Adipose tissue (tissue), 3 donors: ENCODE data around the gene PPP2R2C. TPM values are rescaled to one million over a fixed set of nuclear protein-coding genes. Genes with fewer than 3 reads are reported as not detected.

ENCODE experiments used
- H3K27ac ChIP-seq: one replicate; pipeline ENCODE4 v1.5.1; 2013; ENCODE audit warnings: low read depth, low read length
- WGBS, 3 donors: extraction: QIAGEN DNeasy Blood & Tissue Kit; methylation state at CpG; one replicate each; pipeline ENCODE4 v1.1.7; 2013; 5-methylcytosine and 5-hydroxymethylcytosine counted together
- polyA plus RNA-seq, 3 donors: library from polyadenylated mRNA; stranded (reverse); fragments of 200-250 nt; gene quantifications; one replicate each; pipeline ENCODE4 v1.2.3, GENCODE V29; 2013
- donor health status: healthy with polysubstance abuse.
- donor health status: Bipolar disorder and iron deficiency.
- donor health status: healthy.

Gene PPP2R2C
- polyA plus RNA-seq, 3 donors, result 0.09 to 0.34 (median 0.32) TPM

GRCh38 chr4:6282314-6282771, 190.1 kb downstream of the PPP2R2C start:
- WGBS, 3 donors, result 49 to 68% (median 63%) methylated on average over 6 of the region's 6 CpGs

GRCh38 chr4:6281436-6282313, 190.7 kb downstream of the PPP2R2C start:
- 71 to 77% (median 74%) methylated on average over 20 of the region's 20 CpGs for WGBS, 3 donors
- no peak overlapping the region for H3K27ac ChIP-seq

More at GRCh38 chr4:6282314-6282771, 190.1 kb downstream of the PPP2R2C start:
- no peak overlapping the region for H3K27ac ChIP-seq

- no peak overlapping the region for H3K27ac ChIP-seq
- 86 to 89% (median 88%) methylated on average over 15 to 16 of the region's 16 CpGs for WGBS, 3 donors
Measured at GRCh38 chr4:6280365-6280996, 191.9 kb downstream of the PPP2R2C start.

- 82 to 88% (median 87%) methylated on average over 14 of the region's 14 CpGs for WGBS, 3 donors
- no peak overlapping the region for H3K27ac ChIP-seq
Measured at GRCh38 chr4:6279582-6280289, 192.7 kb downstream of the PPP2R2C start.

- 17 to 22% (median 17%) methylated on average over 10 of the region's 10 CpGs for WGBS, 3 donors
- no peak overlapping the region for H3K27ac ChIP-seq
Measured at GRCh38 chr4:6278801-6279197, 193.6 kb downstream of the PPP2R2C start.

GRCh38 chr4:6277935-6278800, 194.2 kb downstream of the PPP2R2C start:
- WGBS, 3 donors, result 56 to 83% (median 57%) methylated on average over 21 of the region's 21 CpGs
- no peak overlapping the region for H3K27ac ChIP-seq

- WGBS, 3 donors, result 74 to 78% (median 74%) methylated on average over 22 to 24 of the region's 24 CpGs
- no peak overlapping the region for H3K27ac ChIP-seq
Measured at GRCh38 chr4:6277139-6277802, 195.1 kb downstream of the PPP2R2C start.

- WGBS, 3 donors, result 72 to 78% (median 73%) methylated on average over 22 of the region's 22 CpGs
- no peak overlapping the region for H3K27ac ChIP-seq
Measured at GRCh38 chr4:6275898-6276806, 196.3 kb downstream of the PPP2R2C start.

GRCh38 chr4:6275351-6275750, 197.1 kb downstream of the PPP2R2C start:
- WGBS, 3 donors, result 82 to 86% (median 83%) methylated on average over 10 of the region's 10 CpGs
- no peak overlapping the region for H3K27ac ChIP-seq

GRCh38 chr4:6273661-6273990, 198.8 kb downstream of the PPP2R2C start:
- WGBS, 3 donors, result 58 to 70% (median 65%) methylated on average over 1 of the region's 1 CpG
- H3K27ac ChIP-seq, result no peak overlapping the region

- H3K27ac ChIP-seq, result no peak overlapping the region
- WGBS, 3 donors, result 54 to 64% (median 58%) methylated on average over 15 of the region's 15 CpGs
Measured at GRCh38 chr4:6272863-6273660, 199.4 kb downstream of the PPP2R2C start.

GRCh38 chr4:6271701-6272465, 200.5 kb downstream of the PPP2R2C start:
- no peak overlapping the region for H3K27ac ChIP-seq
- 37 to 59% (median 54%) methylated on average over 15 of the region's 15 CpGs for WGBS, 3 donors

- WGBS, 3 donors, result 57 to 81% (median 64%) methylated on average over 8 to 9 of the region's 9 CpGs
- H3K27ac ChIP-seq, result no peak overlapping the region
Measured at GRCh38 chr4:6271206-6271605, 201.2 kb downstream of the PPP2R2C start.

GRCh38 chr4:6270636-6271121, 201.7 kb downstream of the PPP2R2C start:
- no peak overlapping the region for H3K27ac ChIP-seq
- WGBS, 3 donors, result 20 to 33% (median 29%) methylated on average over 8 of the region's 8 CpGs
